ENCODE results near the gene IL17RD. TPM values are rescaled to one million over a fixed set of nuclear protein-coding genes. Genes with fewer than 3 reads are reported as not detected.

IL17RD gene
- total RNA-seq, 1 experiment from 2014 or later = 1.3 TPM

DNA sequence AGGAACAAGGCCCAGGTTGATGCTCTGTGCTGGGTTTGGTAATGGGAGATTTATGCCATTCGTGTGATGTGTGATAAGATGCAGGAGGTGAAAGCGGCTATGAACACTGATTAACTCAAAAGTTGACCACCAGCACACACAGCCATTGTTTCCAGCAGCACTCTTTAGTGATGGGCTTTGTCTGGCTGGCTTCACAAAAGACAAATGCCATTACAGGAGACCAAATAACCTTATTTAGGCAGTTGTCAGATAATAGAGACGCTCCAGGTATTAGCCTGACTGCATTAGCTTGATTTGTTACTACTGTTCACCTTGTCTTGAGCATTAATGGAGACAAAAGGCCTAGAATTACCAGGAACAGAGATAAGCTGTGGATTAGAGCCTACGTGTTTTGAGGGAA lies 29.5 kb upstream of the IL17RD start:
- DNase-seq (ENCODE audit: low spot score) = no peak
- no TSS peak for BruUV-seq (replicated peaks)
- Histone ChIP-seq H3K27ac (ENCODE audit: low read depth, low read length, poor library complexity, severe bottlenecking) (no peak overlapping the region), H3K4me3 (ENCODE audit: low read depth, low read length, poor library complexity, severe bottlenecking) (no peak overlapping the region), H3K36me3 (ENCODE audit: insufficient read depth, low read length, poor library complexity, severe bottlenecking) (no peaks in the 10 kb centered on the region), H3K27me3 (replicated peaks; ENCODE audit: insufficient read depth, low read depth, low read length, poor library complexity) (no peaks in the 10 kb centered on the region), H3K4me1 (ENCODE audit: insufficient read depth, low read length, poor library complexity, severe bottlenecking) (no peaks in the 10 kb centered on the region), H3K9me3 (ENCODE audit: low read depth, low read length, poor library complexity, severe bottlenecking) (no peaks in the 10 kb centered on the region)
- intact Hi-C loops (cut with micrococcal nuclease; ENCODE audit: unreplicated experiment) = no loop called here
- CTCF ChIA-PET = no interaction called here
- POLR2A ChIA-PET (ENCODE audit: low non-redundant PET) = no interaction called here
- TF ChIP-seq, protein P1, sequence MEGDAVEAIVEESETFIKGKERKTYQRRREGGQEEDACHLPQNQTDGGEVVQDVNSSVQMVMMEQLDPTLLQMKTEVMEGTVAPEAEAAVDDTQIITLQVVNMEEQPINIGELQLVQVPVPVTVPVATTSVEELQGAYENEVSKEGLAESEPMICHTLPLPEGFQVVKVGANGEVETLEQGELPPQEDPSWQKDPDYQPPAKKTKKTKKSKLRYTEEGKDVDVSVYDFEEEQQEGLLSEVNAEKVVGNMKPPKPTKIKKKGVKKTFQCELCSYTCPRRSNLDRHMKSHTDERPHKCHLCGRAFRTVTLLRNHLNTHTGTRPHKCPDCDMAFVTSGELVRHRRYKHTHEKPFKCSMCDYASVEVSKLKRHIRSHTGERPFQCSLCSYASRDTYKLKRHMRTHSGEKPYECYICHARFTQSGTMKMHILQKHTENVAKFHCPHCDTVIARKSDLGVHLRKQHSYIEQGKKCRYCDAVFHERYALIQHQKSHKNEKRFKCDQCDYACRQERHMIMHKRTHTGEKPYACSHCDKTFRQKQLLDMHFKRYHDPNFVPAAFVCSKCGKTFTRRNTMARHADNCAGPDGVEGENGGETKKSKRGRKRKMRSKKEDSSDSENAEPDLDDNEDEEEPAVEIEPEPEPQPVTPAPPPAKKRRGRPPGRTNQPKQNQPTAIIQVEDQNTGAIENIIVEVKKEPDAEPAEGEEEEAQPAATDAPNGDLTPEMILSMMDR (conservative IDR thresholded peaks at IDR 0.05; ENCODE audit: low read depth, low read length) = no peak
- TF ChIP-seq EZH2 (IDR thresholded peaks at IDR 0.05; ENCODE audit: borderline replicate concordance, low read depth, low read length, poor library complexity, severe bottlenecking) = no peak

DNA sequence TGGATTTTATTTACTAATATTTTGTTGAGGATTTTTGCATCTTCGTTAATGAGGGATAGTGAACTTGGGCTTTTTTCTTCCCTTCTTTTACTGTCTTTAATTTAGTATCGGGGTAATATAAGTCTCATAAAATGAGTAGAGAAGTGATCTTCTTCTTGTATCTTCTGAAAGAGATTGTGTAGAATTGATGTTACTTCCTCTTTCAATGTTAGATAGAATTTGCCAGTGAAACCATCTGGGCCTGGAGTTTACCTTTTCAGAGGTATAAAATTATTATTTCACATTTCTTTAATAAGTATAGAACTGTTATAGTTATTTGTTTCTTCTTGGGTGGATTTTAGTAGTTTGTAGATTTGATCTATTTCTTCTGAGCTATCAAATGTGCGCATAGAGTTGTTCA lies 26.9 kb upstream of the IL17RD start:
- TF ChIP-seq EZH2 (IDR thresholded peaks at IDR 0.05; ENCODE audit: borderline replicate concordance, low read depth, low read length, poor library complexity, severe bottlenecking) = no peak
- TF ChIP-seq, protein P1 (conservative IDR thresholded peaks at IDR 0.05; ENCODE audit: low read depth, low read length) = no peak
- CTCF ChIA-PET = no interaction called here
- no peaks in the 10 kb centered on the region for H3K27me3 ChIP-seq (replicated peaks; ENCODE audit: insufficient read depth, low read depth, low read length, poor library complexity)
- POLR2A ChIA-PET (ENCODE audit: low non-redundant PET) = no interaction called here
- no peaks in the 10 kb centered on the region for H3K4me1 ChIP-seq (ENCODE audit: insufficient read depth, low read length, poor library complexity, severe bottlenecking)
- intact Hi-C loops (cut with micrococcal nuclease; ENCODE audit: unreplicated experiment) = no loop called here
- H3K36me3 ChIP-seq (ENCODE audit: insufficient read depth, low read length, poor library complexity, severe bottlenecking) = no peaks in the 10 kb centered on the region
- BruUV-seq (replicated peaks) = no TSS peak
- no peaks in the 10 kb centered on the region for H3K9me3 ChIP-seq (ENCODE audit: low read depth, low read length, poor library complexity, severe bottlenecking)
- DNase-seq (ENCODE audit: low spot score) = no peak
- no peak overlapping the region for H3K27ac ChIP-seq (ENCODE audit: low read depth, low read length, poor library complexity, severe bottlenecking)
- no peak overlapping the region for H3K4me3 ChIP-seq (ENCODE audit: low read depth, low read length, poor library complexity, severe bottlenecking)

DNA sequence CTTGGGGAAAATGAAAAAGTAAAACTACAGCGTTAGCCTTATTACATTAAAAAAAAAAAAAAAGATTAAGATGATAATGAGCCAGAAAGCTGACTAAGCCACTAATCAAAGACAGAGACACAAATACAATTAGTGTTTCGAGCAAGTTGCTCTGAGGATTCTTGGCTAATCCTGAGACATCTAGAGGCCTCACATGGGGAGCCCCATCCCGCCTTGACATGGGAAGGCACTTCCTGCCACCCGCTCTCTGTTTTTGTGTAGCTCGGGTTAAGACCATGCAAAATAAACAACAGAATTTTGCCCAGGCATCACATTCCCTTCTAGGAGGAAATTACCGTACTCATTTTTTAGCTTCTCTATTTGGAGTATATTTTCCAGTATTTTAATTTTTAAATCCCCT lies 19.4 kb upstream of the IL17RD start:
- peak; percentile 28 for DNase-seq (ENCODE audit: low spot score)
- H3K9me3 ChIP-seq (ENCODE audit: low read depth, low read length, poor library complexity, severe bottlenecking) = no peaks in the 10 kb centered on the region
- no peak overlapping the region for H3K4me3 ChIP-seq (ENCODE audit: low read depth, low read length, poor library complexity, severe bottlenecking)
- POLR2A ChIA-PET (ENCODE audit: low non-redundant PET) = no interaction called here
- no peaks in the 10 kb centered on the region for H3K27me3 ChIP-seq (replicated peaks; ENCODE audit: insufficient read depth, low read depth, low read length, poor library complexity)
- TF ChIP-seq, protein P1 (conservative IDR thresholded peaks at IDR 0.05; ENCODE audit: low read depth, low read length) = no peak
- no peak for TF ChIP-seq EZH2 (IDR thresholded peaks at IDR 0.05; ENCODE audit: borderline replicate concordance, low read depth, low read length, poor library complexity, severe bottlenecking)
- intact Hi-C loops (cut with micrococcal nuclease; ENCODE audit: unreplicated experiment) = no loop called here
- H3K36me3 ChIP-seq (ENCODE audit: insufficient read depth, low read length, poor library complexity, severe bottlenecking) = no peaks in the 10 kb centered on the region
- CTCF ChIA-PET = no interaction called here
- H3K27ac ChIP-seq (ENCODE audit: low read depth, low read length, poor library complexity, severe bottlenecking) = no peak overlapping the region
- no peaks in the 10 kb centered on the region for H3K4me1 ChIP-seq (ENCODE audit: insufficient read depth, low read length, poor library complexity, severe bottlenecking)
- BruUV-seq (replicated peaks) = no TSS peak
